ENCODE data around the gene KEAP1. TPM values are rescaled to one million over a fixed set of nuclear protein-coding genes. Genes with fewer than 3 reads are reported as not detected.
A peak's percentile ranks its signal among the peaks of the same experiment; 100 is the strongest.

KEAP1 gene
- total and polyA plus RNA-seq, 2 of the 13 experiments (the other 11 are each of a cell fraction or from before 2014, with no cell fraction given) = 56.7 to 72.9 TPM

DNA sequence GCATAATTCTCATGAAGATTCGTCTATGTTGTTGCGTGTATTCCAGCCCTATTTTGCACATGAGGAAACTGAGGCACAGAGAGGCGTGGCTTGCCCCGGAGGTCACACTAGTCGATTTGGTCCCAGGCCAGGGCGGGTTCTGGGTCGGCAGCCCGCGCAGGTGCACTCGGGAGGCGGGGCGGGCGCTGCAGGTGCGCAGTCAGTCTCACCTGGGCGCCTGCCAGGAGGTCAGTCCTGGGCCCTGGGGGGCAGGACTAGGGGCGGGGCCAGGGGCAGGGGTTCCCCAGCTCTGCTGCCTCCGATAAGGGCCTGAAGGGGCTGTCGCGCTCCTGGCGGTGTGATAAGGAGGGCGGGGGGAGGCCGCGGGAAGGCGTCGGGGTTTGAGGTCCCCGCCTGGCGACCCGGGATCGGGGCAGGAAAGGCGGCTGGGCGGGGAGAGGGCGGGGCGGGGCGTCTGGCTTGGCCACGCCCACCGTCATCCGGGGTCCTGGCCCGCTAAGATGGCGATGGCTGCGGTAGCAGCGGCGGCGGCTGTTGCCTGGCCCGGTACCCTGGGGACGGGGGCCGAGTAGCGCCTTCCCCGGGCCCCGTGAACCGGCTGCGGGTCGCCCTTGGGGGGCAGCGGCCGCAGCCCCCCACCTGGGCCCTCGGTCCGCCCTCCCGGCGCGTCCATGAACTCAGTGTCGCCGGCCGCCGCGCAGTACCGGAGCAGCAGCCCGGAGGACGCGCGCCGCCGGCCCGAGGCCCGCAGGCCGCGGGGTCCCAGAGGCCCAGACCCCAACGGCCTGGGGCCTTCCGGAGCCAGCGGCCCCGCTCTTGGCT is 40.5 kb upstream of the KEAP1 start, which contains the start of gene ATG4D (continued):
- TF ChIP-seq, protein P1, sequence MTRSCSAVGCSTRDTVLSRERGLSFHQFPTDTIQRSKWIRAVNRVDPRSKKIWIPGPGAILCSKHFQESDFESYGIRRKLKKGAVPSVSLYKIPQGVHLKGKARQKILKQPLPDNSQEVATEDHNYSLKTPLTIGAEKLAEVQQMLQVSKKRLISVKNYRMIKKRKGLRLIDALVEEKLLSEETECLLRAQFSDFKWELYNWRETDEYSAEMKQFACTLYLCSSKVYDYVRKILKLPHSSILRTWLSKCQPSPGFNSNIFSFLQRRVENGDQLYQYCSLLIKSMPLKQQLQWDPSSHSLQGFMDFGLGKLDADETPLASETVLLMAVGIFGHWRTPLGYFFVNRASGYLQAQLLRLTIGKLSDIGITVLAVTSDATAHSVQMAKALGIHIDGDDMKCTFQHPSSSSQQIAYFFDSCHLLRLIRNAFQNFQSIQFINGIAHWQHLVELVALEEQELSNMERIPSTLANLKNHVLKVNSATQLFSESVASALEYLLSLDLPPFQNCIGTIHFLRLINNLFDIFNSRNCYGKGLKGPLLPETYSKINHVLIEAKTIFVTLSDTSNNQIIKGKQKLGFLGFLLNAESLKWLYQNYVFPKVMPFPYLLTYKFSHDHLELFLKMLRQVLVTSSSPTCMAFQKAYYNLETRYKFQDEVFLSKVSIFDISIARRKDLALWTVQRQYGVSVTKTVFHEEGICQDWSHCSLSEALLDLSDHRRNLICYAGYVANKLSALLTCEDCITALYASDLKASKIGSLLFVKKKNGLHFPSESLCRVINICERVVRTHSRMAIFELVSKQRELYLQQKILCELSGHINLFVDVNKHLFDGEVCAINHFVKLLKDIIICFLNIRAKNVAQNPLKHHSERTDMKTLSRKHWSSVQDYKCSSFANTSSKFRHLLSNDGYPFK (CRISPR knock-in tag; IDR thresholded peaks at IDR 0.05; ENCODE audit: borderline replicate concordance) = 0 out of 2 replicates have a peak, but pooled peaks have one; percentile 18
- TF ChIP-seq ONECUT2 (CRISPR knock-in tag; IDR thresholded peaks at IDR 0.05) (no peak), SAP130 (CRISPR knock-in tag; IDR thresholded peaks at IDR 0.05; ENCODE audit: low read depth) (0 out of 2 replicates have a peak, but pooled peaks have one; percentile 18), ZFY (CRISPR knock-in tag; IDR thresholded peaks at IDR 0.05) (peak; percentile 86), TBX2 (CRISPR knock-in tag; IDR thresholded peaks at IDR 0.05; ENCODE audit: borderline replicate concordance) (0 out of 2 replicates have a peak, but pooled peaks have one; percentile 26), ZNF660 (CRISPR knock-in tag; IDR thresholded peaks at IDR 0.05; ENCODE audit: borderline replicate concordance, low read depth) (no peak), GLI4 (CRISPR knock-in tag; IDR thresholded peaks at IDR 0.05; ENCODE audit: borderline replicate concordance) (peak; percentile 7; the same call in 1 of the 2 replicates), FOXC1 (CRISPR knock-in tag; IDR thresholded peaks at IDR 0.05; ENCODE audit: borderline replicate concordance) (0 out of 2 replicates have a peak, but pooled peaks have one; percentile 34), KDM5A (IDR thresholded peaks at IDR 0.05; ENCODE audit: borderline replicate concordance, low read length) (peak; percentile 40; the same call in 1 of the 2 replicates), NCOA5 (CRISPR knock-in tag; IDR thresholded peaks at IDR 0.05) (no peak), ZNF605 (CRISPR knock-in tag; IDR thresholded peaks at IDR 0.05) (0 out of 2 replicates have a peak, but pooled peaks have one; percentile 20), PHF8 (CRISPR knock-in tag; IDR thresholded peaks at IDR 0.05) (peak; percentile 85)
- TF ChIP-seq, protein P2, sequence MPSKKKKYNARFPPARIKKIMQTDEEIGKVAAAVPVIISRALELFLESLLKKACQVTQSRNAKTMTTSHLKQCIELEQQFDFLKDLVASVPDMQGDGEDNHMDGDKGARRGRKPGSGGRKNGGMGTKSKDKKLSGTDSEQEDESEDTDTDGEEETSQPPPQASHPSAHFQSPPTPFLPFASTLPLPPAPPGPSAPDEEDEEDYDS (CRISPR knock-in tag; IDR thresholded peaks at IDR 0.05) = 0 out of 2 replicates have a peak, but pooled peaks have one; percentile 65
- TF ChIP-seq, protein P3, sequence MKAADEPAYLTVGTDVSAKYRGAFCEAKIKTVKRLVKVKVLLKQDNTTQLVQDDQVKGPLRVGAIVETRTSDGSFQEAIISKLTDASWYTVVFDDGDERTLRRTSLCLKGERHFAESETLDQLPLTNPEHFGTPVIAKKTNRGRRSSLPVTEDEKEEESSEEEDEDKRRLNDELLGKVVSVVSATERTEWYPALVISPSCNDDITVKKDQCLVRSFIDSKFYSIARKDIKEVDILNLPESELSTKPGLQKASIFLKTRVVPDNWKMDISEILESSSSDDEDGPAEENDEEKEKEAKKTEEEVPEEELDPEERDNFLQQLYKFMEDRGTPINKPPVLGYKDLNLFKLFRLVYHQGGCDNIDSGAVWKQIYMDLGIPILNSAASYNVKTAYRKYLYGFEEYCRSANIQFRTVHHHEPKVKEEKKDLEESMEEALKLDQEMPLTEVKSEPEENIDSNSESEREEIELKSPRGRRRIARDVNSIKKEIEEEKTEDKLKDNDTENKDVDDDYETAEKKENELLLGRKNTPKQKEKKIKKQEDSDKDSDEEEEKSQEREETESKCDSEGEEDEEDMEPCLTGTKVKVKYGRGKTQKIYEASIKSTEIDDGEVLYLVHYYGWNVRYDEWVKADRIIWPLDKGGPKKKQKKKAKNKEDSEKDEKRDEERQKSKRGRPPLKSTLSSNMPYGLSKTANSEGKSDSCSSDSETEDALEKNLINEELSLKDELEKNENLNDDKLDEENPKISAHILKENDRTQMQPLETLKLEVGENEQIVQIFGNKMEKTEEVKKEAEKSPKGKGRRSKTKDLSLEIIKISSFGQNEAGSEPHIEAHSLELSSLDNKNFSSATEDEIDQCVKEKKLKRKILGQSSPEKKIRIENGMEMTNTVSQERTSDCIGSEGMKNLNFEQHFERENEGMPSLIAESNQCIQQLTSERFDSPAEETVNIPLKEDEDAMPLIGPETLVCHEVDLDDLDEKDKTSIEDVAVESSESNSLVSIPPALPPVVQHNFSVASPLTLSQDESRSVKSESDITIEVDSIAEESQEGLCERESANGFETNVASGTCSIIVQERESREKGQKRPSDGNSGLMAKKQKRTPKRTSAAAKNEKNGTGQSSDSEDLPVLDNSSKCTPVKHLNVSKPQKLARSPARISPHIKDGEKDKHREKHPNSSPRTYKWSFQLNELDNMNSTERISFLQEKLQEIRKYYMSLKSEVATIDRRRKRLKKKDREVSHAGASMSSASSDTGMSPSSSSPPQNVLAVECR (CRISPR knock-in tag; IDR thresholded peaks at IDR 0.05; ENCODE audit: borderline replicate concordance) = peak; percentile 35; the same call in 1 of the 2 replicates
- TF ChIP-seq, protein P4, sequence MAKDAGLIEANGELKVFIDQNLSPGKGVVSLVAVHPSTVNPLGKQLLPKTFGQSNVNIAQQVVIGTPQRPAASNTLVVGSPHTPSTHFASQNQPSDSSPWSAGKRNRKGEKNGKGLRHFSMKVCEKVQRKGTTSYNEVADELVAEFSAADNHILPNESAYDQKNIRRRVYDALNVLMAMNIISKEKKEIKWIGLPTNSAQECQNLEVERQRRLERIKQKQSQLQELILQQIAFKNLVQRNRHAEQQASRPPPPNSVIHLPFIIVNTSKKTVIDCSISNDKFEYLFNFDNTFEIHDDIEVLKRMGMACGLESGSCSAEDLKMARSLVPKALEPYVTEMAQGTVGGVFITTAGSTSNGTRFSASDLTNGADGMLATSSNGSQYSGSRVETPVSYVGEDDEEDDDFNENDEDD (CRISPR knock-in tag; IDR thresholded peaks at IDR 0.05; ENCODE audit: borderline replicate concordance) = peak; percentile 30; the same call in 1 of the 2 replicates
- TF ChIP-seq, protein P5, sequence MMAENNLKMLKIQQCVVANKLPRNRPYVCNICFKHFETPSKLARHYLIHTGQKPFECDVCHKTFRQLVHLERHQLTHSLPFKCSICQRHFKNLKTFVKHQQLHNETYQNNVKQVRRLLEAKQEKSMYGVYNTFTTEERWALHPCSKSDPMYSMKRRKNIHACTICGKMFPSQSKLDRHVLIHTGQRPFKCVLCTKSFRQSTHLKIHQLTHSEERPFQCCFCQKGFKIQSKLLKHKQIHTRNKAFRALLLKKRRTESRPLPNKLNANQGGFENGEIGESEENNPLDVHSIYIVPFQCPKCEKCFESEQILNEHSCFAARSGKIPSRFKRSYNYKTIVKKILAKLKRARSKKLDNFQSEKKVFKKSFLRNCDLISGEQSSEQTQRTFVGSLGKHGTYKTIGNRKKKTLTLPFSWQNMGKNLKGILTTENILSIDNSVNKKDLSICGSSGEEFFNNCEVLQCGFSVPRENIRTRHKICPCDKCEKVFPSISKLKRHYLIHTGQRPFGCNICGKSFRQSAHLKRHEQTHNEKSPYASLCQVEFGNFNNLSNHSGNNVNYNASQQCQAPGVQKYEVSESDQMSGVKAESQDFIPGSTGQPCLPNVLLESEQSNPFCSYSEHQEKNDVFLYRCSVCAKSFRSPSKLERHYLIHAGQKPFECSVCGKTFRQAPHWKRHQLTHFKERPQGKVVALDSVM (CRISPR knock-in tag; IDR thresholded peaks at IDR 0.05) = peak; percentile 73; the same call in 1 of the 2 replicates

Measured in HepG2 (cell line).